ENCODE measurements around the gene PCP2. TPM values are rescaled to one million over a fixed set of nuclear protein-coding genes. Genes with fewer than 3 reads are reported as not detected.
A peak's percentile ranks its signal among the peaks of the same experiment; 100 is the strongest.

PCP2 gene
- total and polyA plus RNA-seq, 2 of the 13 experiments (the other 11 are each of a cell fraction or from before 2014, with no cell fraction given): 0.62 TPM; not detected in 1

GRCh38 chr19:7652061-7652641 lies 18.6 kb upstream of the PCP2 start (continued):
- TF ChIP-seq HNRNPUL1 (IDR thresholded peaks at IDR 0.05; ENCODE audit: low read depth, low read length) (no peak), XRCC5 (optimal IDR thresholded peaks at IDR 0.05; ENCODE audit: low read length) (peak; percentile 41), ZNF703 (CRISPR knock-in tag; IDR thresholded peaks at IDR 0.05; ENCODE audit: borderline replicate concordance) (0 out of 2 replicates have a peak, but pooled peaks have one; percentile 35), U2AF2 (IDR thresholded peaks at IDR 0.05; ENCODE audit: low read depth, low read length) (no peak), HIC2 (CRISPR knock-in tag; IDR thresholded peaks at IDR 0.05; ENCODE audit: low read depth) (no peak), BCLAF1 (IDR thresholded peaks at IDR 0.05) (no peak), ZNF792 (CRISPR knock-in tag; IDR thresholded peaks at IDR 0.05) (peak; percentile 21; the same call in 1 of the 2 replicates), KAT7 (CRISPR knock-in tag; IDR thresholded peaks at IDR 0.05; ENCODE audit: borderline replicate concordance) (no peak), KLF11 (CRISPR knock-in tag; IDR thresholded peaks at IDR 0.05) (no peak; the same call in 1 of the 2 replicates), ZNF275 (CRISPR knock-in tag; IDR thresholded peaks at IDR 0.05; ENCODE audit: borderline replicate concordance) (no peak), TFDP2 (CRISPR knock-in tag; IDR thresholded peaks at IDR 0.05) (peak; percentile 60), ZBTB7B (CRISPR knock-in tag; IDR thresholded peaks at IDR 0.05) (peak; percentile 72; the same call in 1 of the 2 replicates), HNRNPL (IDR thresholded peaks at IDR 0.05; ENCODE audit: low read depth, low read length) (no peak), ZNF34 (CRISPR knock-in tag; IDR thresholded peaks at IDR 0.05; ENCODE audit: borderline replicate concordance) (no peak; the same call in 1 of the 2 replicates), BCL3 (CRISPR knock-in tag; IDR thresholded peaks at IDR 0.05) (0 out of 2 replicates have a peak, but pooled peaks have one; percentile 39), RBFOX2 (IDR thresholded peaks at IDR 0.05; ENCODE audit: low read depth, low read length) (no peak), POLR2AphosphoS2 (IDR thresholded peaks at IDR 0.05; ENCODE audit: low read depth, low read length) (no peak), ZC3H4 (CRISPR knock-in tag; IDR thresholded peaks at IDR 0.05; ENCODE audit: borderline replicate concordance) (no peak), DDIT3 (CRISPR knock-in tag; IDR thresholded peaks at IDR 0.05) (no peak), ADNP (CRISPR knock-in tag; IDR thresholded peaks at IDR 0.05) (no peak), ZKSCAN1 (IDR thresholded peaks at IDR 0.05; ENCODE audit: low read length) (no peak), AHR (CRISPR knock-in tag; IDR thresholded peaks at IDR 0.05) (peak; percentile 85), ZNF768 (CRISPR knock-in tag; IDR thresholded peaks at IDR 0.05) (no peak)
